ENCODE data around the gene CASP8.
"Not testable (repeated sequence)": the region's sequence is repeated elsewhere in the genome, so short reads cannot be mapped to it uniquely, and the experiment has no call there.

Gene CASP8

GRCh38 chr2:201270293-201271001 lies 10.1 kb downstream of the CASP8 start:
- DNase-seq (ENCODE audit: low read depth): no peak

DNA sequence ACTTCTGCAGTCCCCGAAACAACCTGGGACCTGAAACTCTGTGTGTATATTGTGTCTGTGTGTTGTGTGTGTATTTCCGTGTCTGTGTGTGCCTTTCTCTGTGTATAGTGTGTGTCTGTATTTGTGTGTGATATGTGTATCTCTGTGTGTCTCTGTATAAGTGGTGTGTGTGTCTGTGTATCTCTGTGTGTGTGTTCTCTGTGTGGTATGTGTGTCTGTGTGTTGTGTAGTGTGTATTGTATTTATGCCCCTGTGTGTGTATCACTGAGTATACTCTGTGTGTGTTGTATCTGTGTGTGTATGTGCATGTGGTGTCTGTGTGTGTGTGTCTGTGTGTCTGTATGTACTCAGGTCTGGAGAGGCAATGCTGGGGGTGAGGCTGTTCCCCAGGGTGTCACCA lies 11.6 kb downstream of the CASP8 start:
- DNase-seq (ENCODE audit: low read depth): no peak

GRCh38 chr2:201273330-201273983 lies 13.1 kb downstream of the CASP8 start:
- DNase-seq (ENCODE audit: low read depth): no peak

DNA sequence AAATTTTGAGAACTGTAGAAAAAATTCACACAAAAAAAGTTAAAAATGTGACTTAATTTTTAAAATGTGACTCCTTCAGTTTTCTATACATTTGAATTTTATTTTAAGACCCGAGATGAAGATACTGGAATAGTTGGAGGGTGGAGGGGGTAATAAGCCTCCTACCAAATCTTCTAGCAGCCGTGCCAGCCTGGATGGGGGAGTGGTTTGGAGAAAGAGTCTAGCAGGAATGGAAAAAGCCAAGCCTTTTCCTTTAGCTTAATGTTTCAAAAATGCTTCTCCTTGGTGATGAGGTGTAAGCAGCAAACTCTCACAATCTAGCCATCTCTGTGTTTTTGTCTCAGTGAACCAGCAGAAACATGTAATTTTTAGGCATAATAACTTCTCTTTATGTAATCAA lies 14.7 kb downstream of the CASP8 start:
- no peak for DNase-seq (ENCODE audit: low read depth)

DNA sequence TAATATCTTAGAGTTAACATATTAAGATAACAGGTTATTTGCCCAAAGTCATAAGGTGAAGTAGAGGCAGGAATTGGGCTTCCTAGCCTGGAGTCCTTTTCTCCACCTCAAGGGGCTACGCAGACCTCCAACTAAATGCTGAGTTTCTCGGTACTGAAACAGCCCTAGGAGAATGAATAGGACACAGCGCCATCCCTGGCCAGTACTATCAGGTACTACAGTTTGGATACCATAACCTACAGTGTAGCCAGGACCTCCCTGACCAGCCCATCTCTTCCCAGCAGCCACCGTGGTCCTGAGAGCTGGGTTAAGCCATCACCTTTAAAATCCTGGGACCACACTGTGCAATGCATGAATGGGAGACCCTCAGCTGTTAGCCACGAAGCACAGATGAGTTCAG lies 15.7 kb downstream of the CASP8 start:
- DNase-seq (ENCODE audit: low read depth): no peak

DNA sequence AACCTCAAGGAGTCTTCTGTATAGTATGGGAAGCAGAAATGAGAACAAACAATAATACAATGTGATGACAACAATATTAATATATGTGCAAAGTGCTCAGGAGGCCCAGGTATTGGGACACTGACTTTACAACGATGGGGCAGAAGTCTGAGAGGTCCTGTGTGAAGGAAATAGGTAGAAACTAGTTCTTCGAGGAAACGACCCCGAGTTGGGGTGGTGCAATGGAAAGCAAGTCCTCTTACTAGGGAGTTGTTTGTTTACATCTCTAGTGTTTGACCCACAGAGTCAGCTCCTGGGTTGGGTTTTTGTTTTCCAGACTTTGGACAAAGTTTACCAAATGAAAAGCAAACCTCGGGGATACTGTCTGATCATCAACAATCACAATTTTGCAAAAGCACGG lies 16.2 kb downstream of the CASP8 start:
- no peak for DNase-seq (ENCODE audit: low read depth)

- DNase-seq (ENCODE audit: low read depth): no peak
Measured at GRCh38 chr2:201279079-201279478, 18.7 kb downstream of the CASP8 start.

DNA sequence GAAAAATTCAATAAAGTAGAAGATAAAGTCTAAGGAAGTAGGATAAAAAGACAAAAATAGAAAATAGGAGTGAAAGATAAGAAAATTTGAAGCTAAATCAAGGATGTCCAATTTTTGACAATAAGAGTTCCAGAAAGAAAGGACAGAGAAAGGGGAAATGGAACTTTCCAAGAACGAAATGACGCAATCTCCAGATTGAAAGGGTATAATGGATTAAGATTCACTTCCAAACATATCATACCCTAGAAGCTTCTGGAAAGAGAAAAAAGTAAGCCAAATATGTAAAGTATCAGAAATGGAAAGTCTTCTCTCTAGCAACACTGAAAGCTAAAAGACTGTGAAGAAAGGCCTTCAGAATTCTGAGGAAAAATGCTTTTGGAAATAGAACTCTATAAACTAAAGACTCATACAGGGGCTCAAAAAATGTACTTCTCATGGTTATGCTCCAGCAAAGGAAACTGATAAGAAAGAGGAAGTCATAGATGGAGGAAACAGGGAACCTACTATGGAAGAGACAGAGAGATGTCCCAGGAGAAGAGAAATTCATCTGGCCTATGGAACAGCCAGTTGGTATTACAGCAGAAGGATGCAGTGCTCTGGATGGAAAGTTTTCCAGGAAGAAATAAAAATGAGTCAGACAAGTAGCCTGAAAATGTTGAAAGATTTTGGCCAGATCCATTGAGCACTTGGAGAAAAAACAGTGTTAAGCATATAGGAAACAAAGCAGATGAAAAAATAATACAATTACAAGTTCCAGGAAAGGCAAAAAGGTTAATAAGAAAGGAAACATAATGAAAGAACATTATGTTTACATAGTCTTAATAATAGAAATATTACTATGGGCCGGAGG lies 20.1 kb downstream of the CASP8 start:
- no peak for DNase-seq (ENCODE audit: low read depth)

DNA sequence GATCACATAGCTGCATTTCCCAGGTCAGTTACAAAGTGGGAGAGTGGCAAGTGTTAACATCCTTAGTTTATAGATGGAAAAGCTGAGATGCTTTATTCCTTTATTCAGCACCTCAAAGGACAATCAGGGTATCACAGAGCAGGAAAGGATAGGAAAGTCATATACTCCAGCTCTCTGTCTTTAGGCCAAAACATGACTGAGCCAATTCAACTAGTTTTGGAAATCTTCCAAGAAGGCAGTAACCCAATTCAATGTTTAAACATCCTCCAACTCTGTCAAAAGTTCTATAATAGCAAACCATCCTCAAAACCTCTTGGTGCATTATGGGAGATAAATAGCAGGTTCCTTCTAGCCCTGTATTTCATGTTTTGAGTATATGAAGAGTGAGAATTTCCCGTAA lies 25.2 kb downstream of the CASP8 start:
- no peak for DNase-seq (ENCODE audit: low read depth)

GRCh38 chr2:201290457-201291148 lies 30.3 kb downstream of the CASP8 start:
- DNase-seq (ENCODE audit: low read depth): not testable (repeated sequence)

DNA sequence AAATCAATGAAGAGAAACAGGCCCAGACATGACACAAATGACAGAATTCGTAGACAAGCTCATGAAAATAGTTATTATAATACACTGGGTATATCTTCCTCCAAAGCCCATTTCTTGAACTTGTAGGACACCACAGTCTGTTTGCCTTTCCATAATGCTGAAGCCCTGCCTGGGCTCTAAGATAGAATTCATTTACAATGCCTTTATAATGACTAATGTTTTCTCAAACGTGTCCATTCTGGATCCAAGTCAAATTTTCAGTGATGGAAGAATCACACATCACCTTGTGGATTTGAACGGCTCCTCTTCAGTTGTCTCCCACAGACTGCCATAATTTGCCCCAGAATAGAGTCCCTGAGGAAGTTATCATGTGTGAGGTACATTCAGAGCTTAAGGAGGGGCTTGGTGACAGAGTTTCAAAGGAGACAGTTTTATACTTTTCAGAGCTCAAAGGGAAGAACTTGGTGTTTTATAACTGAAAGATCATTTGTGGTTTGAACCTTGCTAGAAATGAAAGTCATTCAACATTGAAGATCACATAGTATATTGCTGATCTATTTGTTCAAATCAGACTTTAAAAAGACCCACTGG lies 38.2 kb downstream of the CASP8 start:
- DNase-seq (ENCODE audit: low read depth): peak; percentile 16

GRCh38 chr2:201299929-201300328 lies 39.6 kb downstream of the CASP8 start:
- DNase-seq (ENCODE audit: low read depth): not testable (repeated sequence)

DNA sequence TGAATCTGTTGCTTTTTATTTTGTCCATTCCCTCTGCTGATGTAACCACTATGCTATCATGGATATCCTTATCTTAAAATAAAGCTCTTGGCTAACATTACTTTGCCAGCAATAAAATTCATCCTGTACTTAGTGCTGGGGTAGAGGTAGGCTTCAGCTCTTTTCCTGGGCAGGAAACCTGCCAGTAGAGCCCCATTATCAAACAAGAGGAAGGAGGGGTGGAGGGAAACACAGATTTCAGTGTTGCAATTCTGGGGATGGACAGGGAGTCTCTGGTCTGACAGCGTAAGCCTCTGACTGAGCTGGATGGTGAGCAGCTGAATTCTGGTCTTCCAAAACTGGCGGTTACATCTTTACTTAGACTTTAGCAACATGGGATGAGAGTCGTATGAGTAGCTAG lies 47.5 kb downstream of the CASP8 start:
- no peak for DNase-seq (ENCODE audit: low read depth)

- DNase-seq (ENCODE audit: low read depth): no peak
Measured at GRCh38 chr2:201308914-201309313, 48.6 kb downstream of the CASP8 start.

DNA sequence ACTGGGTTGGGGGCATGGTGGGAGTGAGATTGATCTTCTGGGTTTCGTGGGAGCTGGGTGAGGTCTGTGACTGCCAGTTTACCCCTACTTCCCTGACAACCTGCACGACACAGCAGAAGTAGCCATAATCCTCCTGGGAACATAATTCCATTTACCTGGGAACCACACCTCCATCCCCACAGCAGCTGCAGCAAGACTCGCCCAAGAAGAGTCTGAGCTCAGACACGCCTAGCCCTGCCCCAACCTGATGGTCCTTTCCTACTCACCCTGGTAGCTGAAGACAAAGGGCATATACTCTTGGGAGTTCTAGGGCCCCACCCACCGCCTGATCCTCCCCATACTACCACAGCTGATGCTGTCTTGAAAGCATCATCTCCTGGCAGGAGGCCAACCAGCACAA lies 53.0 kb downstream of the CASP8 start:
- DNase-seq (ENCODE audit: low read depth): no peak

DNA sequence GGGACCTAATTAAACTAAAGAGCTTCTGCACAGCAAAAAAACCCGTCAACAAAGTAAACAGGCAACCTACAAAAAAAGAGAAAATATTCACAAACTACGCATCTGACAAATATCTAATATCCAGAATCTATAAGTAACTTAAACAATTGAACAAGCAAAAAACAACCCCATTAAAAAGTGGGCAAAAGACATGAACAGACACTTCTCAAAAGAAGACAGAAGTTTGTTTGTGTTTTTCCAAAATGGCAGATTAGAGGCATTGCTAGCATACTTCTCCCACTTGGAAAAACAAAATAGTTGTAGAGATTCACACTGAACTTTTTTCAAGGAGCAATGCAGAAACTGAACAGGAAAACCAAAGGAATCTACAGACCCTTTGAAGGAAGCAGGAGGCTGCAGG lies 59.2 kb downstream of the CASP8 start:
- no peak for DNase-seq (ENCODE audit: low read depth)

DNA sequence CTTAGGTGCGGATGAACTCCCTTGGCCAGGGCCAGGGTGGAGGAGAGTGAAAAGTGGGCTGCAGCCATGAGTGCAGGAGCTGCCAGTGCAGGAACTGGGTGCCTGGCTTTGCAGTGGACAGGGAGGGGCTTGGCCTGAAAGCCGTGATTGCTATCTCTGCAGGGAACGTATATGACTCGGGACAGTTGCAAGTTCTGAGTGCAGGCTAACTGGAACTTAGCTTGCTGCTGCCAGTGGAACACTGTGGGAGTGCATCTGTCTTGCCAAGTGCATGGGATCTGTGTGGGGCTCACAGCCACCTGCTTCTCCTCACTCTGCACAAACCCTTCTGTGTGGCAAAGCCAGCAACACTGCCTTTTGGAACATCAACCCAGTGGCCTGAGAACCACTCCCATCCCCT lies 59.9 kb downstream of the CASP8 start:
- no peak for DNase-seq (ENCODE audit: low read depth)

- no peak for DNase-seq (ENCODE audit: low read depth)
Measured at GRCh38 chr2:201320701-201321100, 60.4 kb downstream of the CASP8 start.

DNA sequence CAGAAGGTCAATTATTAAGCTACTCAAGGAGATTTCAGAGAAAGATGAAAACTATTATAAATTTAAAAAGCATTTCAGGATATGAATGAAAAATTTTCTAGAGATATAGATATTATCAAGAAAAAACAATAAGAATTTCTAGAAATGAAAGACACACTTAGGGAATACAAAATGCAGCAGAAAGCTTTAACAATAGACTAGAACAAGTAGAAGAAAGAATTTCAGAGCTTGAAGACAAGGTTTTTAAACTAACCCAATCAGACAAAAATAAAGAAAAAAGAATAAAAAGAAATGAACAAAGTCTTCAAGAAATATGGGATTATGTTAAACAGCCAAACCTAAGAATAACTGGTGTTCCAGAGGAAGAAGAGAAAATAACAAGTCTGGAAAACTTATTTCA lies 62.4 kb downstream of the CASP8 start:
- no peak for DNase-seq (ENCODE audit: low read depth)

- DNase-seq (ENCODE audit: low read depth): no peak
Measured at GRCh38 chr2:201327678-201328077, 67.3 kb downstream of the CASP8 start.

- DNase-seq (ENCODE audit: low read depth): no peak
Measured at GRCh38 chr2:201329409-201329808, 69.1 kb downstream of the CASP8 start.

Data from ELR (cell line).